Astrocyte of the spinal cord (primary cell): ENCODE results near the gene SLC66A1.

Source experiments
- DNase-seq: peaks from one replicate; pipeline ENCODE4 v3.0.0; 2011; ENCODE audit warnings: low read depth, low spot score
- H3K4me3 ChIP-seq: 2 replicates; pipeline ENCODE4 v1.5.1; 2011; ENCODE audit warnings: low read depth, mild to moderate bottlenecking, low read length, moderate library complexity
- in situ Hi-C: cut with HindIII; loops from 2 replicates; pipeline ENCODE4 v1.10.0; 2017; ENCODE audit warnings: low sequenced_read_pairs
- TF ChIP-seq, protein P1 (sequence below): IDR thresholded peaks from 2 replicates; pipeline ENCODE4 v1.5.1; 2012; ENCODE audit warnings: low read depth, mild to moderate bottlenecking, low read length, inconsistent platforms

The SLC66A1 gene

GRCh38 chr1:19308509-19308907 lies 3.6 kb upstream of the SLC66A1 start:
- DNase-seq, result no peak
- H3K4me3 ChIP-seq, result no peak overlapping the region
- TF ChIP-seq, protein P1, sequence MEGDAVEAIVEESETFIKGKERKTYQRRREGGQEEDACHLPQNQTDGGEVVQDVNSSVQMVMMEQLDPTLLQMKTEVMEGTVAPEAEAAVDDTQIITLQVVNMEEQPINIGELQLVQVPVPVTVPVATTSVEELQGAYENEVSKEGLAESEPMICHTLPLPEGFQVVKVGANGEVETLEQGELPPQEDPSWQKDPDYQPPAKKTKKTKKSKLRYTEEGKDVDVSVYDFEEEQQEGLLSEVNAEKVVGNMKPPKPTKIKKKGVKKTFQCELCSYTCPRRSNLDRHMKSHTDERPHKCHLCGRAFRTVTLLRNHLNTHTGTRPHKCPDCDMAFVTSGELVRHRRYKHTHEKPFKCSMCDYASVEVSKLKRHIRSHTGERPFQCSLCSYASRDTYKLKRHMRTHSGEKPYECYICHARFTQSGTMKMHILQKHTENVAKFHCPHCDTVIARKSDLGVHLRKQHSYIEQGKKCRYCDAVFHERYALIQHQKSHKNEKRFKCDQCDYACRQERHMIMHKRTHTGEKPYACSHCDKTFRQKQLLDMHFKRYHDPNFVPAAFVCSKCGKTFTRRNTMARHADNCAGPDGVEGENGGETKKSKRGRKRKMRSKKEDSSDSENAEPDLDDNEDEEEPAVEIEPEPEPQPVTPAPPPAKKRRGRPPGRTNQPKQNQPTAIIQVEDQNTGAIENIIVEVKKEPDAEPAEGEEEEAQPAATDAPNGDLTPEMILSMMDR, result no peak
- in situ Hi-C loops, result no loop called here

GRCh38 chr1:19309123-19309813 lies 2.9 kb upstream of the SLC66A1 start:
- in situ Hi-C loops, result no loop called here
- no peak overlapping the region for H3K4me3 ChIP-seq
- TF ChIP-seq, protein P1, result no peak
- DNase-seq, result peak; percentile 81

DNA sequence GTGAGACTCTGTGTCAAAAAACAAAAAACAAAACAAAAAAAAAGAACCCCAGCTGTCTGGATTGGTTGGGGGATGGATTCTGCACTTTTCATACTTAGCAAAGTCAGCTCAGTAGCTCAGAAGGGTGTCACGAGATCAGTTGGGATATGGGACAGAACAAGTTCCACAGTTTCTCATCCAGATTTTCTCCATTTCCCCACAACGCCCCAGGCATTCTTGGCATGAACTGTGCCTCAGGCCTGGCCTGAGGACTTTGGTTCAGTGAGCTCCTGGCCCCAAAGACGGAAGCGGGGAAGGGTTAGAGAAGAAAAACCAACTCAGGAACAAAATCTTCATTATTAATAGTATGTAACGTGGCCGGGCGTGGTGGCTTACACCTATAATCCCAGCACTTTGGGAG lies 2.1 kb upstream of the SLC66A1 start:
- H3K4me3 ChIP-seq, result no peak overlapping the region
- DNase-seq, result no peak
- TF ChIP-seq, protein P1, result no peak
- in situ Hi-C loops, result no loop called here

DNA sequence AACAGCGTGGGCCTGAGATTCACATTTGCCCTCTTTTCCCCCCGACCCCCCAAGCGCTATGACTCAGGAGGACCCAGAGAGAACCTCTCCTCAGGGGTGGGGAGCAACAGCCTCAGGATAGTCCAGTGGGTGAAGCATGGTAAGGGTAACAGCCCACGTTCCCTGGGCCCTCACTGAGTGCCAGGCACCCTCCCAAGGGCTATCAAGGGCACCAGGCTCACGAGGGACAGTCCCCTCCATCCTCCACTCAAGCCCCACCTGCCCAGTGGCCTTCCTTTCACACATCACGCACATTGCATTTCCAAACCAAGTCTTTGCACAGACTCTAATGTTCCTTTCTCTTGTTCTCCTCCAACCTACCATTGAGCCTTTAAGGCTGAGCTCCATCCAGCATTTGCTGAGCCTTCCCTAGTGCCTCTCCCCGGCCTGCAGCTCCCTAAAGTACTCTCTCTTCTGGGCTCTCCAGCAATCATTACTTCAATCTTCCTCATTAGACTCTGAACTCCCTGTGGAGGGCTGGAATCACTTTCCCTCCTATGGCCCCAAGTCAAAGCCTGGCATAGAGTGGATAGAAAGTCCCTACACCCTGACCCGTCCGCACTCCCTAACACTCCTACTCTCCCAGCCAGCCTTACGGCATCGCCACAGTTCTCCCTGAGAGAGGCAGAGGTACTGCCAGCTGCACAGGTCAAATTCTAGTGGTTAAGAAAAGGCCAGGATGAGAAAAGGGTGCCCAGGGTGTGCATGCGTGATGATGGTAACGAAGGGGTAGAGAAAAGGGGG lies 1.2 kb upstream of the SLC66A1 start:
- TF ChIP-seq, protein P1, result no peak
- in situ Hi-C loops, result no loop called here
- peak; percentile 16 for DNase-seq
- H3K4me3 ChIP-seq, result peak overlapping the region; percentile 74

DNA sequence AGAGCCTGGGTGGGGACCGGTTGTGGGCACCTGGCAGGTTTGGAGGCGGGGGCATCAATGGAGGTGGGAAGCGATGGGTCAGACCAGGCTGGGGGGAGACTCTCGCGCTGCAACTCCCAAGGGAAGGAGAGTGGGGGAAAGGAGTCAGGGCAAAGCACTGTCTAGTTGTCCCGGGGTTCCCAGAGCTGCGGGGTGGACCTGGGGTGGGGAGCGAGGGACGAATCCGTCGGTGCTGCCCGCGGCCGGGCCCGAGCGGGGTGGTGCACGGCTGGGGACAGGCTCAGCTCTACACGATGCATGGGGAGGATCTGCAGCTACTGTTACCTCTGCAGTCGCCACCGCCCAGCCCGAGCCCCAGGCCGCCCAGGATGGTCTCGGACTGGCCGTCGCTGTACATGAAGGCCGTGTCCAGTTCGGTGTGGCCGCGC lies 609 bp upstream of the SLC66A1 start:
- in situ Hi-C loops, result no loop called here
- TF ChIP-seq, protein P1, result no peak
- DNase-seq, result no peak

DNA sequence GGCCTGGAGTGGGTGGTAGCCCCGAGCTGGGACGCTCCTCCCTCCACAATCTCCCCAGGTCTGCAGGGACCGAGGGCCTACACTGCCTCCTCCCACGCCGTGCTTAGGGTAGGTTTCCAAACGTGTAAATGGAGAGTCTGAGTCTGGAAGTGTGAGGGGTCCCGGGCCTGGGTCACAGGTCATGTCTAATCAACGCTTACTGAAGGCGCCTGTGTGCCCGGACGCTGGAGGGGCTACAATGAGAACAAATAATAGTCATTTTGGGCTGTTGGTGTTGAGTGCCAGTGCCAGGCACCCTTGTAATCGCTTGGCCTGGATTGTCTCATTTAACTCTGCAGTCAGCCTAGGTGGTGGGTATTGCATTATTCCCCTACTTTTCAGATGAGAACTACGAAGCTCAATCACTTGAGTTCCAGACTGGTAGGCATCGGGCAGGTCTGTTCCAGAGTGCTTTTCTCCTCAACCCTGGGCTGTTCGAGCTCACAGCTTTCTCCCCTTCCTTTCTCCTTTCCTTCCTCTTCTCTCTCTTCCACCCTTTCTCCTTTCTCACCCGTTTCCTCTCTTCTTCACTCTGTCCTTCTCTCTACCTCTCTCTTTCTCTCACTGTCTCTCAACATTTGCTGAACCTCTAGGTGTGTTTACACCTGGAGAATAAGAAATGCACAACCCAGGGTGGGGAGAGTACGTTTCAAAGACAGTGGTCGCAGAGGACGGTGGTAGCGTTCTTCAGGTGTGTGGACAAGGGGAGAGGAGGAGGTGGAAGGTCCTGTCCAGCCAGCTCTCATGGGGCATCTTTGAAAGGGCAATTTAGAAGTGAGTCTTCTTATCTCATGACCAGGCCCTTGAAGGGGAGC lies 883 bp downstream of the SLC66A1 start:
- TF ChIP-seq, protein P1, result no peak
- in situ Hi-C loops, result no loop called here
- H3K4me3 ChIP-seq, result peak overlapping the region; percentile 67
- no peak for DNase-seq

More for the DNA sequence above, 609 bp upstream of the SLC66A1 start:
- peak overlapping the region; percentile 74 for H3K4me3 ChIP-seq
